GM18909 (cell line): ENCODE results near the gene ENOX2.

Source experiments
- ATAC-seq: cut with Tn5 transposase; IDR thresholded peaks from one replicate; pipeline ENCODE4 v1.9.1; 2021; ENCODE audit warnings: mild to moderate bottlenecking; ENCODE audit not compliant: unreplicated experiment, poor library complexity

ENOX2 gene

GRCh38 chrX:130771648-130772047 lies 131.4 kb downstream of the ENOX2 start:
- no peak for ATAC-seq

GRCh38 chrX:130771230-130771629 lies 131.8 kb downstream of the ENOX2 start:
- ATAC-seq = no peak

- no peak for ATAC-seq
Observed at GRCh38 chrX:130770615-130771014, 132.4 kb downstream of the ENOX2 start.

GRCh38 chrX:130769835-130770234 lies 133.2 kb downstream of the ENOX2 start:
- no peak for ATAC-seq

- ATAC-seq = no peak
Observed at GRCh38 chrX:130758072-130758471, 144.9 kb downstream of the ENOX2 start.

GRCh38 chrX:130756233-130756632 lies 146.8 kb downstream of the ENOX2 start:
- no peak for ATAC-seq

- ATAC-seq = no peak
Observed at GRCh38 chrX:130754353-130754752, 148.7 kb downstream of the ENOX2 start.

- no peak for ATAC-seq
Observed at GRCh38 chrX:130746709-130747342, 156.2 kb downstream of the ENOX2 start.

- ATAC-seq = no peak
Observed at GRCh38 chrX:130746077-130746476, 156.9 kb downstream of the ENOX2 start.

- no peak for ATAC-seq
Observed at GRCh38 chrX:130741584-130741983, 161.4 kb downstream of the ENOX2 start.

GRCh38 chrX:130741151-130741550 lies 161.9 kb downstream of the ENOX2 start:
- ATAC-seq = no peak

- ATAC-seq = no peak
Observed at GRCh38 chrX:130738638-130739195, 164.3 kb downstream of the ENOX2 start.

- no peak for ATAC-seq
Observed at GRCh38 chrX:130734713-130735112, 168.3 kb downstream of the ENOX2 start.

- no peak for ATAC-seq
Observed at GRCh38 chrX:130728208-130728607, 174.8 kb downstream of the ENOX2 start.

- no peak for ATAC-seq
Observed at GRCh38 chrX:130726661-130727060, 176.3 kb downstream of the ENOX2 start.

GRCh38 chrX:130725519-130725918 lies 177.5 kb downstream of the ENOX2 start:
- ATAC-seq = no peak

GRCh38 chrX:130719413-130719812 lies 183.6 kb downstream of the ENOX2 start:
- no peak for ATAC-seq

- no peak for ATAC-seq
Observed at GRCh38 chrX:130718137-130718536, 184.9 kb downstream of the ENOX2 start.

- ATAC-seq = no peak
Observed at GRCh38 chrX:130716781-130717413, 186.1 kb downstream of the ENOX2 start.

GRCh38 chrX:130716346-130716745 lies 186.7 kb downstream of the ENOX2 start:
- no peak for ATAC-seq

GRCh38 chrX:130715299-130715698 lies 187.7 kb downstream of the ENOX2 start:
- no peak for ATAC-seq

GRCh38 chrX:130714665-130715064 lies 188.3 kb downstream of the ENOX2 start:
- no peak for ATAC-seq
